HG03108 (cell line): ENCODE data around the gene ACIN1.
"Not testable (repeated sequence)": the region's sequence is repeated elsewhere in the genome, so short reads cannot be mapped to it uniquely, and the experiment has no call there.

Experiments
- ATAC-seq: cut with Tn5 transposase; IDR thresholded peaks from one replicate; pipeline ENCODE4 v1.9.1; 2021; ENCODE audit warnings: moderate library complexity; ENCODE audit not compliant: unreplicated experiment

ACIN1 gene

GRCh38 chr14:23021889-23022442 is 73.0 kb downstream of the ACIN1 start:
- ATAC-seq = no peak

DNA sequence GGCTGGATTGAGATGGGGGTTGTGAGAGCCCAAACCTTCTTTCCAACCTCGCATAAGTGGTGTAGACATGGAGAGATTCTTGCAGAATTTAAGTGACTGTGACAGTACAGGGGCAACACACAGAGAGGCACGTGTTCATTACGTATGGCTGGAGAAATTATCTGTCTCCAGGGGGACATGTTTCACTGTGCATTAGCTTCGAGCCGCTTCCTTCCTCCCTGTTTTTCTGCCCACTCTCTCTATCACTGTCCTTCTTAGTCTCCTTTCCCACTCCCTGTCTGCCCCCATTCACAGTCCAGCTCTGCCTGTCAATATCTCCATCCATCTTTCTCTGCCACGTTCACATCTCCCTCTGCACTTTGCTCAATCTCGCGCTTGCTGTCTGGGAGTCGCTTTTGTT is 73.5 kb downstream of the ACIN1 start:
- no peak for ATAC-seq

DNA sequence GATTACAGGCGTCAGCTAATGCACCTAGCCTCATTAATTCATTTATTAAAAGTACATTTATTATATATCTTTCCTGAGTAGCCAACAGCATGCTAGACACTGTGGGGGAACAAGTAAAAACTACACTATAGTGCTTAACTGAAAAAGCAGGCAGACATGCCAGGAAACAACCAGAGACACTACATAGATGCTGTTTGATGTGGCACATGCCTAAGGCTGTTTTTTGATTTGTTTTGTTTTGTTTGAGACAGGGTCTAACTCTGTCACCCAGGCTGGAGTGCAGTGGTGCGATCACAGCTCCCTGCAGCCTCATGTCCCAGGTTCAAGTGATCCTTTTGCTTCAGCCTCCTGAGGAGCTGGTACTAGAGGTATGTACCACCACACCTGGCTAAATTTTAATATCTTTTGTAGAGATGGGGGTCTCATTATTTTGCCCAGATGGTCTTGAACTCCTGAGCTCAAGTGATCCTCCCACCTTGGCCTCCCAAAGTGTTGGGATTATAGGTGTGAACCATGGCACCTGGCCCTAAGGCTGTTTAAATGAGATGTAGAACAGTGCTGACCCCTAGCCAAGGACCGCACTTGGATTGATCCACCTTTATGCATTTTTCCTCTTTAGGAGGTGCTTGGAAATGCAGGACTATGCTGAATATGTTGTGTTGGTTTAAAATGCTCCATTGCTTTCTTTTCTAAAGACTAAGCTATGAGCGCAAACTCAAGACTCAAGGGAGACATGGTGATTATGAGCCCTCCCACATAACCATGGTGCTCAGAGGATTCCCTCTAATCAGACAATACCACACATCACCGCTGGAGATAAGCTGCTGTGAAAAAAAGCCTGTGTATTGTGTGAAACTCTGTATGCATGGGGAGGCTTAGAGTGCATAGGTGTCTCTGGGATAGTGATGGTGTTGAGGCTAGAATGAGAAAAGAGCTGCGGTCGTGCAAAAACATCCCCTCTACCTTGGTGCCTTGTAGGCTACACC is 74.5 kb downstream of the ACIN1 start:
- ATAC-seq = no peak

GRCh38 chr14:23018107-23018506 is 76.8 kb downstream of the ACIN1 start:
- ATAC-seq = no peak

- ATAC-seq = no peak
These were observed 77.8 kb downstream of the ACIN1 start for GRCh38 chr14:23017091-23017490.

DNA sequence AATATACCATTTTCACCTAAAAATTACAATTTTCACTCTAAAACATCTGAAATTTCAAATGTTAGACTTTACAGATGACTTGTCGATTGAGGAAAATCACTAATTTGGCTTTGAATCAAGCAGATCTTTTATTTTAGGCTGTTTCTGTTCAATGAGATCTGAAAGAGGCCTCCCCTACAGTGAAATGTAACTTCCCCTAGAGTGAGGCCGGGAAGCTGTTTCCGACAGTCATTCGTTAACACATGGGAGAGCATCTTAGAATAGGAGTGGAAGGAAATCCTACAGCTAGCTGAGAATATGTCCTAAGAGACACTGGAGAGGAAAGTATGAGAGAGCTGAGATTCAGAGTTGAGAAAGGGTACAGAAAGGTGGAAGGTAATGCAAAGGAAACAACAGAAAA is 79.3 kb downstream of the ACIN1 start:
- ATAC-seq = no peak

DNA sequence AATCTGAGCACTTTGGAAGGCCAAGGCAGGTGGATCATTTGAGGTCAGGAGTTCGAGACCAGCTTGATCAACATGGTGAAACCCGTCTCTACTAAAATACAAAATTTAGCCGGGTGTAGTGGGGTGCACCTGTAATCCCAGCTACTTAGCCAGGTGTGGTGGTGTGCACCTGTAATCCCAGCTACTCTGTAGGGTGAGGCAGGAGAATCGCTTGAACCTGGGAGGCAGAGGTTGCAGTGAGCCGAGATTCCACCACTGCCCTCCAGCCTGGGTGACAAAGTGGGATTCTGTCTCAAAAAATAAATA is 81.2 kb downstream of the ACIN1 start:
- ATAC-seq = not testable (repeated sequence)

GRCh38 chr14:23013054-23013748 is 81.7 kb downstream of the ACIN1 start:
- no peak for ATAC-seq

GRCh38 chr14:23009939-23010726 is 84.8 kb downstream of the ACIN1 start, which contains the start of gene C14orf93:
Gene C14orf93 (minus strand): TSS chr14:23010143. CDS start chr14:22999023, 11,120 bp downstream.
- no peak for ATAC-seq

DNA sequence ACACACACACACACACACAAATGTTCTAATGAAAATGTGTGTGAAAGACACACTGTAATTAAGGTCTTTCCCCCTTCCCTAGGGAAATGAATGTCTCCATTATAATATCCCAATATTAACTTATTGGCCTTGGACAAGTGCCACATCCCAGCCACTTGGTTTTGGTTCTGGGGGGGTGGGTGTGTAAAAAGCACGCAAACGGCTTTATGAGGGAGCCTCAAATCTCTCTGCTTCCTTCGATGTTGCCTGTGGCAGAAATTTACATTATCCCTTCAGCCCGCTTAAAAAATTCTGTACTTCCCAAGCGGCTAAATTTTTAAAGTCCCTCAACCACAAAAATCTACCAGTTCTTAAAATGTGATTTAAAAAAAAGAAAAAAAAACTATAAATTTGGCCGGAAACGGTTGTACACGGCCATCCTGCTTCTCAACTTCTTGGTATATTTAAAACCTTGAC is 85.4 kb downstream of the ACIN1 start:
- no peak for ATAC-seq

- no peak for ATAC-seq
These were observed 86.1 kb downstream of the ACIN1 start for GRCh38 chr14:23008831-23009230.
